HepG2 (cell line): Measurements from ENCODE around the gene TRNT1. TPM values are rescaled to one million over a fixed set of nuclear protein-coding genes. Genes with fewer than 3 reads are reported as not detected.

Experiments
- ATAC-seq: fragments of 200-7000 bp; cut with Tn5 transposase; 3 replicates; pipeline ENCODE4 v1.9.1; 2020; ENCODE audit warnings: mild to moderate bottlenecking, moderate library complexity
- BruUV-seq: library from RNA; stranded (reverse); fragments of 400-500 nt; replicated peaks from 2 replicates; lab custom pipeline; 2021; lab: Mats Ljungman, UMichigan
- CTCF ChIA-PET: fragments of 300-600 bp; formaldehyde crosslinking; extraction: SDS; loops from one replicate; lab custom pipeline; 2021; ENCODE audit warnings: low total read pairs, inconsistent platforms, low intra/inter-chr PET ratio; lab: Yijun Ruan, JAX
- POLR2A ChIA-PET: fragments of 350-600 bp; sonication (Branson Sonifier 250); formaldehyde crosslinking; loops from one replicate; lab custom pipeline; 2020; ENCODE audit warnings: antibody characterized with exemption, inconsistent platforms; lab: Yijun Ruan, JAX
- DNase-seq: peaks from one replicate; pipeline ENCODE4 v3.0.0-alpha.2; 2015; ENCODE audit warnings: low spot score
- FAIRE-seq: peaks from 3 replicates; lab custom pipeline; 2011; peaks lifted over from hg19 to GRCh38; lab: Jason Lieb, UNC
- H2AFZ ChIP-seq: one replicate; pipeline ENCODE4 v1.6.1; 2011; ENCODE audit warnings: low read length, inconsistent platforms
- H3K27ac ChIP-seq: fragments of 300-600 bp; 3 replicates; pipeline ENCODE4 v1.8.0; 2011; ENCODE audit warnings: mixed run types, mild to moderate bottlenecking, mixed read lengths, low read length, inconsistent platforms; ENCODE audit not compliant: insufficient read depth; ENCODE audit errors: extremely low read length
- H3K27me3 ChIP-seq, 2 experiments: fragments of 200-600 bp in 1 of 2; 2 replicates in 1 of 2; 3 replicates in 1 of 2; pipeline versions ENCODE4 v1.6.0 to v1.8.0; 2011; ENCODE audit warnings: low read length in 2 of 2, mild to moderate bottlenecking in 2 of 2, moderate library complexity in 2 of 2, inconsistent platforms in 1 of 2; ENCODE audit not compliant: insufficient read depth in 2 of 2, control insufficient read depth in 1 of 2
- H3K36me3 ChIP-seq, 2 experiments: fragments of 200-600 bp in 1 of 2; replicated peaks in 1 of 2; 2 replicates in 1 of 2; 3 replicates in 1 of 2; pipeline versions ENCODE4 v1.5.1 to v1.8.0; 2011; ENCODE audit warnings: low read length in 2 of 2, inconsistent platforms in 1 of 2; ENCODE audit not compliant: insufficient read depth in 2 of 2, control insufficient read depth in 1 of 2
- H3K4me1 ChIP-seq: 2 replicates; pipeline ENCODE4 v1.5.1; 2012; ENCODE audit warnings: low read length, inconsistent platforms; ENCODE audit not compliant: insufficient read depth
- H3K4me2 ChIP-seq: 2 replicates; pipeline ENCODE4 v1.6.0; 2011; ENCODE audit warnings: low read depth, low read length, inconsistent platforms
- H3K4me3 ChIP-seq, 3 experiments: fragments of 200-600 bp in 1 of 3; sonication (generic), shearing (Covaris generic) in 1 of 3; replicated peaks in 1 of 3; 2 replicates each; pipeline ENCODE4 v1.5.1; 2011 to 2016; ENCODE audit warnings: low read length in 3 of 3, inconsistent platforms in 2 of 3, low read depth in 2 of 3, mild to moderate bottlenecking in 2 of 3, control low read depth in 1 of 3, mixed read lengths in 1 of 3; ENCODE audit not compliant: insufficient read depth in 1 of 3
- H3K79me2 ChIP-seq: one replicate; pipeline ENCODE4 v1.6.1; 2011; ENCODE audit warnings: low read length, inconsistent platforms; ENCODE audit not compliant: insufficient read depth
- H3K9ac ChIP-seq: 2 replicates; pipeline ENCODE4 v1.6.0; 2011; ENCODE audit warnings: mild to moderate bottlenecking, low read depth, low read length, inconsistent platforms; ENCODE audit not compliant: insufficient read depth
- H3K9me3 ChIP-seq: 2 replicates; pipeline ENCODE4 v1.5.1; 2012; ENCODE audit warnings: mild to moderate bottlenecking, low read length
- H4K20me1 ChIP-seq: 2 replicates; pipeline ENCODE4 v1.6.0; 2011; ENCODE audit warnings: inconsistent platforms, mild to moderate bottlenecking, low read length, moderate library complexity; ENCODE audit not compliant: insufficient read depth
- ARNTL ChIP-seq: sonication (generic); formaldehyde crosslinking; IDR thresholded peaks from 2 replicates; pipeline ENCODE4 v1.4.0; 2020; ENCODE audit warnings: mild to moderate bottlenecking, missing genetic modification reagents
- CBFB ChIP-seq: sonication (generic); formaldehyde crosslinking; IDR thresholded peaks from 2 replicates; pipeline ENCODE4 v1.4.0; 2020; ENCODE audit warnings: missing genetic modification reagents
- CEBPG ChIP-seq: IDR thresholded peaks from 2 replicates; pipeline ENCODE4 v1.6.1; 2016
- FOXA1 ChIP-seq, 2 experiments: fragments of 450-650 bp in 1 of 2; sonication (generic) in 1 of 2; formaldehyde crosslinking in 1 of 2; IDR thresholded peaks; 2 replicates each; pipeline versions ENCODE4 v1.4.0 to v1.6.1; 2016 to 2020; ENCODE audit warnings: missing genetic modification reagents in 1 of 2
- KLF6 ChIP-seq: IDR thresholded peaks from 2 replicates; pipeline ENCODE4 v1.8.0; 2016; ENCODE audit warnings: missing biosample characterization, missing genetic modification reagents
- KLF9 ChIP-seq: IDR thresholded peaks from 2 replicates; pipeline ENCODE4 v1.6.1; 2016; ENCODE audit warnings: low read depth
- MAFF ChIP-seq: IDR thresholded peaks from 2 replicates; pipeline ENCODE4 v1.6.1; 2011; ENCODE audit warnings: low read depth, low read length, improper control_type of control experiment
- MIER2 ChIP-seq: IDR thresholded peaks from 2 replicates; pipeline ENCODE4 v1.6.1; 2016; ENCODE audit warnings: missing biosample characterization, missing genetic modification reagents
- MYNN ChIP-seq: sonication (generic); formaldehyde crosslinking; IDR thresholded peaks from 2 replicates; pipeline ENCODE4 v1.4.0; 2020; ENCODE audit warnings: mild to moderate bottlenecking, low read depth, missing genetic modification reagents
- RAD51 ChIP-seq: fragments of 450-650 bp; IDR thresholded peaks from 2 replicates; pipeline ENCODE4 v1.6.1; 2016; ENCODE audit warnings: borderline replicate concordance
- SMAD9 ChIP-seq: sonication (generic); formaldehyde crosslinking; IDR thresholded peaks from 2 replicates; pipeline ENCODE4 v1.5.1; 2020; ENCODE audit warnings: mild to moderate bottlenecking, missing genetic modification reagents
- ZNF432 ChIP-seq: sonication (generic); formaldehyde crosslinking; IDR thresholded peaks from 2 replicates; pipeline ENCODE4 v1.5.0; 2020; ENCODE audit warnings: missing genetic modification reagents, mild to moderate bottlenecking, borderline replicate concordance
- ZNF556 ChIP-seq: sonication (generic); formaldehyde crosslinking; IDR thresholded peaks from 2 replicates; pipeline ENCODE4 v1.4.0; 2020; ENCODE audit warnings: mild to moderate bottlenecking, missing genetic modification reagents, borderline replicate concordance
- ZNF772 ChIP-seq: sonication (generic); formaldehyde crosslinking; IDR thresholded peaks from 2 replicates; pipeline ENCODE4 v1.5.0; 2020; ENCODE audit warnings: mild to moderate bottlenecking, missing genetic modification reagents
- WGBS: methylation state at CpG from one replicate; pipeline ENCODE4 v1.1.6; 2017; ENCODE audit warnings: low lambda C conversion rate; 5-methylcytosine and 5-hydroxymethylcytosine counted together
- in situ Hi-C: cut with HindIII; loops from 2 replicates; pipeline ENCODE4 v1.10.0; 2017; ENCODE audit warnings: low pct_unique_long_range_greater_than_20kb; ENCODE audit not compliant: extremely low pct_ligation_motif_present
- intact Hi-C: fragments of 100-400 bp; cut with micrococcal nuclease; formaldehyde crosslinking; loops from one replicate; pipeline ENCODE4 v1.10.0; 2022; ENCODE audit not compliant: unreplicated experiment
- polyA plus RNA-seq, 8 experiments: library from polyadenylated mRNA; depleted of rRNA in 3 of 8; stranded (reverse) in 7 of 8; unstranded in 1 of 8; fragments of >200 nt; fragmentation: Illumina TruSeq in 4 of 8; extraction: Trizol in 4 of 8; gene quantifications; 2 replicates each; pipeline versions ENCODE4 v1.2.1 to v1.2.3, GENCODE V29; 2011 to 2016; ENCODE audit warnings: low read depth in 4 of 8, missing spikeins in 1 of 8, mixed read lengths in 1 of 8; ENCODE audit not compliant: insufficient read depth in 1 of 8
- total RNA-seq, 5 experiments: library from RNA; depleted of rRNA; stranded (reverse); fragments of >200 nt; fragmentation: Illumina TruSeq; extraction: Trizol; gene quantifications; 2 replicates each; pipeline ENCODE4 v1.2.3, GENCODE V29; 2016; ENCODE audit warnings: low read depth in 1 of 5
- TF ChIP-seq, protein P1 (sequence below): sonication (generic); formaldehyde crosslinking; IDR thresholded peaks from 2 replicates; pipeline ENCODE4 v1.5.0; 2020; ENCODE audit warnings: missing genetic modification reagents, mild to moderate bottlenecking, borderline replicate concordance
- TF ChIP-seq, protein P2 (sequence below): sonication (generic); formaldehyde crosslinking; IDR thresholded peaks from 2 replicates; pipeline ENCODE4 v1.5.0; 2020; ENCODE audit warnings: mild to moderate bottlenecking, missing genetic modification reagents
- TF ChIP-seq, protein P3 (sequence below): sonication (generic); formaldehyde crosslinking; IDR thresholded peaks from 2 replicates; pipeline ENCODE4 v1.5.0; 2020; ENCODE audit warnings: mild to moderate bottlenecking, missing genetic modification reagents
- TF ChIP-seq, protein P4 (sequence below): sonication (generic); formaldehyde crosslinking; conservative IDR thresholded peaks from 2 replicates; pipeline ENCODE4 v1.8.1; 2023; ENCODE audit warnings: missing genetic modification reagents

TRNT1 gene
- total and polyA plus RNA-seq, 2 of the 13 experiments (the other 11 are each of a cell fraction or from before 2014, with no cell fraction given), result 9.4 to 27.7 TPM

DNA sequence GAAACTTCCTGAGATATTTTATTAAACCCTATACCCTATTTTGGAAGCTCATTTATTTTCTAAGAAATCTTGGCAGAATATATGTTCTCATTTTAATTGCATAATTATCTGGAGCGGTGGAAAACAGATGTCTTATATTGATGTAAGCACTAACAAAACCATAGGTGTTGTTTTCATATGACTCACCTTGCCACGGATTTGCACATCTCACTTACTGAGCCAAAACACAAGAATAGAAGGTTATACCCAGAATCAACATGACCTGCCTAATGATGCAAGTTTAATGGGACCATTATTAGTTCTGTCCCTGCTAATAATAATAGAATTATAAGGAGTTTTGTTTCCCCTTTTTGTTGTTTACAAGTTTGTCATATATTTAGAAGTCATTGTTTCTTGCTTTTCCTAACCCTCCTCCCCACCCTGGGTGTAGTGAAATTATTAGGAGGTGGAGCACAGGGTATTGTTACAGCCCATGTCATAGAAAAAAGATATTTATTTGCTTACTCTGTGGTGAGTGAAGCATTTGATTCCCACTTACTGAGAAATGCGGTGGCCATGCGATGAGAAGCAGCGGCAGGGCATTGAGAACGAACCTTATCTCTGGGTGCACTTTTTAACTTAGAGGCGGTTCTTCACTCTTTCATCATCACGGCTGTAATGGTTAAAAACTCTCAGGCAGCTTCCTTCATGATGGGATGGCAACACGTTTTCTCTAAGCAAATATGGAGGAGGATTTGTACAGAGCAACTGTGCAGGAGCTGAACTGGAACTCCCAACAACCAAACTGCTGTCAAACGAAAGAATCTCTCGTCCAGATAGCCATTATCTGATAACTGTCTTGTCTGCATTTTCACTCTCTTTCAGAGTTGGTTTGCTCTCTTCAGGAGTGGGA lies 17.1 kb upstream of the TRNT1 start:
- CTCF ChIA-PET, result no interaction called here
- FAIRE-seq (no peak), ATAC-seq (no peak), DNase-seq (no peak)
- intact Hi-C loops, result no loop called here
- TF ChIP-seq MYNN (CRISPR knock-in tag) (no peak), KLF9 (CRISPR knock-in tag) (no peak), ZNF432 (no peak), SMAD9 (CRISPR knock-in tag) (no peak), ZNF556 (CRISPR knock-in tag) (no peak), KLF6 (CRISPR knock-in tag) (no peak), MIER2 (CRISPR knock-in tag) (no peak), FOXA1 (IDR thresholded peaks at IDR 0.05) (no peak), FOXA1 (CRISPR knock-in tag; IDR thresholded peaks at IDR 0.05) (no peak), MAFF (no peak), CEBPG (no peak), ZNF772 (CRISPR knock-in tag) (no peak), ARNTL (CRISPR knock-in tag) (no peak), RAD51 (no peak), CBFB (CRISPR knock-in tag) (no peak)
- TF ChIP-seq, protein P1, sequence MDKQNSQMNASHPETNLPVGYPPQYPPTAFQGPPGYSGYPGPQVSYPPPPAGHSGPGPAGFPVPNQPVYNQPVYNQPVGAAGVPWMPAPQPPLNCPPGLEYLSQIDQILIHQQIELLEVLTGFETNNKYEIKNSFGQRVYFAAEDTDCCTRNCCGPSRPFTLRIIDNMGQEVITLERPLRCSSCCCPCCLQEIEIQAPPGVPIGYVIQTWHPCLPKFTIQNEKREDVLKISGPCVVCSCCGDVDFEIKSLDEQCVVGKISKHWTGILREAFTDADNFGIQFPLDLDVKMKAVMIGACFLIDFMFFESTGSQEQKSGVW, result no peak
- TF ChIP-seq, protein P2, sequence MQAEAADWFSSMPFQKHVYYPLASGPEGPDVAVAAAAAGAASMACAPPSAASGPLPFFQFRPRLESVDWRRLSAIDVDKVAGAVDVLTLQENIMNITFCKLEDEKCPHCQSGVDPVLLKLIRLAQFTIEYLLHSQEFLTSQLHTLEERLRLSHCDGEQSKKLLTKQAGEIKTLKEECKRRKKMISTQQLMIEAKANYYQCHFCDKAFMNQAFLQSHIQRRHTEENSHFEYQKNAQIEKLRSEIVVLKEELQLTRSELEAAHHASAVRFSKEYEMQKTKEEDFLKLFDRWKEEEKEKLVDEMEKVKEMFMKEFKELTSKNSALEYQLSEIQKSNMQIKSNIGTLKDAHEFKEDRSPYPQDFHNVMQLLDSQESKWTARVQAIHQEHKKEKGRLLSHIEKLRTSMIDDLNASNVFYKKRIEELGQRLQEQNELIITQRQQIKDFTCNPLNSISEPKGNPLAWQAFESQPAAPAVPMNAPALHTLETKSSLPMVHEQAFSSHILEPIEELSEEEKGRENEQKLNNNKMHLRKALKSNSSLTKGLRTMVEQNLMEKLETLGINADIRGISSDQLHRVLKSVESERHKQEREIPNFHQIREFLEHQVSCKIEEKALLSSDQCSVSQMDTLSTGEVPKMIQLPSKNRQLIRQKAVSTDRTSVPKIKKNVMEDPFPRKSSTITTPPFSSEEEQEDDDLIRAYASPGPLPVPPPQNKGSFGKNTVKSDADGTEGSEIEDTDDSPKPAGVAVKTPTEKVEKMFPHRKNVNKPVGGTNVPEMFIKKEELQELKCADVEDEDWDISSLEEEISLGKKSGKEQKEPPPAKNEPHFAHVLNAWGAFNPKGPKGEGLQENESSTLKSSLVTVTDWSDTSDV (CRISPR knock-in tag), result no peak
- TF ChIP-seq, protein P3, sequence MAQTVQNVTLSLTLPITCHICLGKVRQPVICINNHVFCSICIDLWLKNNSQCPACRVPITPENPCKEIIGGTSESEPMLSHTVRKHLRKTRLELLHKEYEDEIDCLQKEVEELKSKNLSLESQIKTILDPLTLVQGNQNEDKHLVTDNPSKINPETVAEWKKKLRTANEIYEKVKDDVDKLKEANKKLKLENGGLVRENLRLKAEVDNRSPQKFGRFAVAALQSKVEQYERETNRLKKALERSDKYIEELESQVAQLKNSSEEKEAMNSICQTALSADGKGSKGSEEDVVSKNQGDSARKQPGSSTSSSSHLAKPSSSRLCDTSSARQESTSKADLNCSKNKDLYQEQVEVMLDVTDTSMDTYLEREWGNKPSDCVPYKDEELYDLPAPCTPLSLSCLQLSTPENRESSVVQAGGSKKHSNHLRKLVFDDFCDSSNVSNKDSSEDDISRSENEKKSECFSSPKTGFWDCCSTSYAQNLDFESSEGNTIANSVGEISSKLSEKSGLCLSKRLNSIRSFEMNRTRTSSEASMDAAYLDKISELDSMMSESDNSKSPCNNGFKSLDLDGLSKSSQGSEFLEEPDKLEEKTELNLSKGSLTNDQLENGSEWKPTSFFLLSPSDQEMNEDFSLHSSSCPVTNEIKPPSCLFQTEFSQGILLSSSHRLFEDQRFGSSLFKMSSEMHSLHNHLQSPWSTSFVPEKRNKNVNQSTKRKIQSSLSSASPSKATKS (CRISPR knock-in tag), result no peak
- TF ChIP-seq, protein P4, sequence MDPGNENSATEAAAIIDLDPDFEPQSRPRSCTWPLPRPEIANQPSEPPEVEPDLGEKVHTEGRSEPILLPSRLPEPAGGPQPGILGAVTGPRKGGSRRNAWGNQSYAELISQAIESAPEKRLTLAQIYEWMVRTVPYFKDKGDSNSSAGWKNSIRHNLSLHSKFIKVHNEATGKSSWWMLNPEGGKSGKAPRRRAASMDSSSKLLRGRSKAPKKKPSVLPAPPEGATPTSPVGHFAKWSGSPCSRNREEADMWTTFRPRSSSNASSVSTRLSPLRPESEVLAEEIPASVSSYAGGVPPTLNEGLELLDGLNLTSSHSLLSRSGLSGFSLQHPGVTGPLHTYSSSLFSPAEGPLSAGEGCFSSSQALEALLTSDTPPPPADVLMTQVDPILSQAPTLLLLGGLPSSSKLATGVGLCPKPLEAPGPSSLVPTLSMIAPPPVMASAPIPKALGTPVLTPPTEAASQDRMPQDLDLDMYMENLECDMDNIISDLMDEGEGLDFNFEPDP (CRISPR knock-in tag), result no peak
- no peak overlapping the region for H3K27ac ChIP-seq
- H4K20me1 ChIP-seq, result no peaks in the 10 kb centered on the region
- POLR2A ChIA-PET, result interaction anchor here (0.7 kb wide), 1 partner anchor 286 kb away, joined by 3 read pairs; no protein-coding TSS in a partner anchor
- H3K27me3 ChIP-seq, result peaks cover 0 to 6% of the 10 kb centered on the region in 2 experiments; a peak in 1 of 5 replicates
- H2AFZ ChIP-seq, result no peak overlapping the region
- H3K9me3 ChIP-seq, result no peaks in the 10 kb centered on the region
- no peaks in the 10 kb centered on the region for H3K79me2 ChIP-seq
- no peak overlapping the region for H3K4me3 ChIP-seq
- no peaks in the 10 kb centered on the region for H3K4me1 ChIP-seq
- H3K9ac ChIP-seq, result no peak overlapping the region
- WGBS, result 4% methylated on average over 11 of the region's 11 CpGs
- H3K36me3 ChIP-seq, result no peaks in the 10 kb centered on the region
- no peak overlapping the region for H3K4me2 ChIP-seq
- BruUV-seq, result no TSS peak
- in situ Hi-C loops, result no loop called here
